ENCODE measurements around the gene NT5C1B.

Gene NT5C1B

GRCh38 chr2:18611604-18612003, 22.2 kb upstream of the NT5C1B start:
- TF ChIP-seq TAF1 (IDR thresholded peaks at IDR 0.05; ENCODE audit: borderline replicate concordance, insufficient read depth, low read length) (no peak), REST (IDR thresholded peaks at IDR 0.05; ENCODE audit: insufficient read depth in 1 of 2, low read depth in 2 of 2, low read length in 2 of 2) (no peak)

- TF ChIP-seq SIN3A (IDR thresholded peaks at IDR 0.05; ENCODE audit: borderline replicate concordance, insufficient read depth, low read length) (no peak), TAF1 (IDR thresholded peaks at IDR 0.05; ENCODE audit: borderline replicate concordance, insufficient read depth, low read length) (no peak), FOXP2 (optimal IDR thresholded peaks at IDR 0.05; ENCODE audit: borderline replicate concordance, extremely low read depth, extremely low read length, insufficient read depth) (no peak), POLR2AphosphoS5 (IDR thresholded peaks at IDR 0.05; ENCODE audit: low read depth, low read length) (no peak), REST (IDR thresholded peaks at IDR 0.05; ENCODE audit: insufficient read depth in 1 of 2, low read depth in 2 of 2, low read length in 2 of 2) (no peak)
Measured at GRCh38 chr2:18611184-18611583, 21.8 kb upstream of the NT5C1B start.

GRCh38 chr2:18610651-18611050, 21.3 kb upstream of the NT5C1B start:
- TF ChIP-seq POLR2AphosphoS5 (IDR thresholded peaks at IDR 0.05; ENCODE audit: low read depth, low read length) (no peak), REST (IDR thresholded peaks at IDR 0.05; ENCODE audit: insufficient read depth in 1 of 2, low read depth in 2 of 2, low read length in 2 of 2) (no peak), SIN3A (IDR thresholded peaks at IDR 0.05; ENCODE audit: borderline replicate concordance, insufficient read depth, low read length) (no peak), FOXP2 (optimal IDR thresholded peaks at IDR 0.05; ENCODE audit: borderline replicate concordance, extremely low read depth, extremely low read length, insufficient read depth) (no peak), TAF1 (IDR thresholded peaks at IDR 0.05; ENCODE audit: borderline replicate concordance, insufficient read depth, low read length) (no peak)

GRCh38 chr2:18610090-18610489, 20.7 kb upstream of the NT5C1B start:
- no peak for TF ChIP-seq POLR2AphosphoS5 (IDR thresholded peaks at IDR 0.05; ENCODE audit: low read depth, low read length)
- no peak for TF ChIP-seq TAF1 (IDR thresholded peaks at IDR 0.05; ENCODE audit: borderline replicate concordance, insufficient read depth, low read length)
- no peak for TF ChIP-seq FOXP2 (optimal IDR thresholded peaks at IDR 0.05; ENCODE audit: borderline replicate concordance, extremely low read depth, extremely low read length, insufficient read depth)
- TF ChIP-seq SIN3A (IDR thresholded peaks at IDR 0.05; ENCODE audit: borderline replicate concordance, insufficient read depth, low read length): no peak
- TF ChIP-seq REST (IDR thresholded peaks at IDR 0.05; ENCODE audit: insufficient read depth in 1 of 2, low read depth in 2 of 2, low read length in 2 of 2): no peak

- TF ChIP-seq FOXP2 (optimal IDR thresholded peaks at IDR 0.05; ENCODE audit: borderline replicate concordance, extremely low read depth, extremely low read length, insufficient read depth) (no peak), TAF1 (IDR thresholded peaks at IDR 0.05; ENCODE audit: borderline replicate concordance, insufficient read depth, low read length) (no peak), REST (IDR thresholded peaks at IDR 0.05; ENCODE audit: insufficient read depth in 1 of 2, low read depth in 2 of 2, low read length in 2 of 2) (no peak), POLR2AphosphoS5 (IDR thresholded peaks at IDR 0.05; ENCODE audit: low read depth, low read length) (no peak), SIN3A (IDR thresholded peaks at IDR 0.05; ENCODE audit: borderline replicate concordance, insufficient read depth, low read length) (no peak)
Measured at GRCh38 chr2:18605115-18605514, 15.7 kb upstream of the NT5C1B start.

Measured in PFSK-1 (cell line).